SK-N-DZ (cell line): ENCODE measurements around the gene ZNF765.
"Not testable (repeated sequence)": the region's sequence is repeated elsewhere in the genome, so short reads cannot be mapped to it uniquely, and the experiment has no call there.

Source experiments
- DNase-seq: peaks from one replicate; pipeline ENCODE4 v3.0.0-alpha.2; 2015; ENCODE audit warnings: low spot score

Gene ZNF765

GRCh38 chr19:53420520-53421315 is 25.8 kb downstream of the ZNF765 start:
- not testable (repeated sequence) for DNase-seq

GRCh38 chr19:53422551-53422950 is 27.6 kb downstream of the ZNF765 start:
- DNase-seq = peak; percentile 5

GRCh38 chr19:53423074-53423473 is 28.1 kb downstream of the ZNF765 start:
- DNase-seq = peak; percentile 6

- DNase-seq = peak; percentile 15
Measured at GRCh38 chr19:53423680-53424079, 28.7 kb downstream of the ZNF765 start.

GRCh38 chr19:53424968-53425597 is 30.1 kb downstream of the ZNF765 start:
- peak; percentile 53 for DNase-seq

GRCh38 chr19:53431399-53432087 is 36.6 kb downstream of the ZNF765 start, which contains the start of gene ZNF761:
ZNF761 (plus strand) TSS chr19:53431984; CDS start chr19:53447269, 15,285 bp downstream.
- DNase-seq = peak; percentile 70

GRCh38 chr19:53432088-53432661 is 37.2 kb downstream of the ZNF765 start:
- DNase-seq = peak; percentile 1

GRCh38 chr19:53443809-53444208 is 48.9 kb downstream of the ZNF765 start:
- not testable (repeated sequence) for DNase-seq

- DNase-seq = not testable (repeated sequence)
Measured at GRCh38 chr19:53447196-53447595, 52.2 kb downstream of the ZNF765 start.

- no peak for DNase-seq
Measured at GRCh38 chr19:53455828-53456227, 60.9 kb downstream of the ZNF765 start.

- not testable (repeated sequence) for DNase-seq
Measured at GRCh38 chr19:53460131-53460721, 65.3 kb downstream of the ZNF765 start.

GRCh38 chr19:53461866-53462265 is 66.9 kb downstream of the ZNF765 start:
- no peak for DNase-seq

GRCh38 chr19:53462861-53463260 is 67.9 kb downstream of the ZNF765 start:
- DNase-seq = no peak

GRCh38 chr19:53463263-53463662 is 68.3 kb downstream of the ZNF765 start:
- DNase-seq = no peak

- DNase-seq = no peak
Measured at GRCh38 chr19:53466726-53467484, 72.0 kb downstream of the ZNF765 start.

GRCh38 chr19:53467485-53468262 is 72.7 kb downstream of the ZNF765 start, which contains the start of gene ZNF813:
ZNF813 (plus strand) TSS chr19:53467733; CDS start chr19:53483823, 16,090 bp downstream.
- peak; percentile 63 for DNase-seq

GRCh38 chr19:53468628-53469027 is 73.7 kb downstream of the ZNF765 start:
- DNase-seq = not testable (repeated sequence)

- no peak for DNase-seq
Measured at GRCh38 chr19:53471916-53472315, 77.0 kb downstream of the ZNF765 start.

- DNase-seq = not testable (repeated sequence)
Measured at GRCh38 chr19:53474832-53475231, 79.9 kb downstream of the ZNF765 start.

GRCh38 chr19:53475470-53475869 is 80.5 kb downstream of the ZNF765 start:
- not testable (repeated sequence) for DNase-seq
